Raji (cell line): ENCODE data around the gene TMPRSS4.

Source experiments
- POLR2A ChIP-seq: IDR thresholded peaks from 2 replicates; pipeline ENCODE4 v1.6.1; 2011; ENCODE audit warnings: low read depth, low read length, control low read depth; ENCODE audit not compliant: insufficient read depth

The TMPRSS4 gene

GRCh38 chr11:118144301-118145268 is 67.7 kb downstream of the TMPRSS4 start:
- TF ChIP-seq POLR2A, result no peak

- no peak for TF ChIP-seq POLR2A
These were observed 68.7 kb downstream of the TMPRSS4 start for GRCh38 chr11:118145285-118146227.

- no peak for TF ChIP-seq POLR2A
These were observed 69.7 kb downstream of the TMPRSS4 start for GRCh38 chr11:118146554-118146953.

- no peak for TF ChIP-seq POLR2A
These were observed 70.6 kb downstream of the TMPRSS4 start for GRCh38 chr11:118147502-118147901.

- no peak for TF ChIP-seq POLR2A
These were observed 71.4 kb downstream of the TMPRSS4 start for GRCh38 chr11:118148240-118148639.

- TF ChIP-seq POLR2A, result no peak
These were observed 72.0 kb downstream of the TMPRSS4 start for GRCh38 chr11:118148856-118149255.

- no peak for TF ChIP-seq POLR2A
These were observed 72.6 kb downstream of the TMPRSS4 start for GRCh38 chr11:118149493-118149892.

- no peak for TF ChIP-seq POLR2A
These were observed 74.6 kb downstream of the TMPRSS4 start for GRCh38 chr11:118151431-118151830.

DNA sequence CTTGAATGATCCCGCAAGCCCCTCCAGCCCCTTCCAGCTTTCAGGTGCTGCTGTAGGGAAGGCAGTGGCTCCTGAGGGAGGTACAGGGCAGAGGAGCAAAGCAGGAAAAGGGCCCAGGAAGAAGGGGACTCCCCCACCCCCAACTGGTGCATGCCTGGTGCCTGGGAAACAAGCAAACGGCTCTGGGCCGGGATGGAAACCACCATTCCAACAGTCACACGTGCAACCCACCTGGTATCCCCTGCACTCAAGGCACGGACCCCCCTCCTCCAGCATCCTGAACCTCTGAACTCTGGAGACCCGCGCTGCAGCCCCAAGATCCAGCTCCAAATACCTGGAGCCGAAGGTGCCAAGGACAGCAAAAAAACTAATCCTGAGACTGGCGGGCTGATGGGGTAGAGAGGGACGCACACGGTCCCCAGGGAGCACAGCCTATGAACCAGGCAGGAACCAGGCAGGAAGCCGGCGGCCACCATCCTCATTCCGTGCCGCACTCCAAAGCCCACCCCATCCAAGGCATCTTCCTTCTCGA is 75.2 kb downstream of the TMPRSS4 start:
- no peak for TF ChIP-seq POLR2A

DNA sequence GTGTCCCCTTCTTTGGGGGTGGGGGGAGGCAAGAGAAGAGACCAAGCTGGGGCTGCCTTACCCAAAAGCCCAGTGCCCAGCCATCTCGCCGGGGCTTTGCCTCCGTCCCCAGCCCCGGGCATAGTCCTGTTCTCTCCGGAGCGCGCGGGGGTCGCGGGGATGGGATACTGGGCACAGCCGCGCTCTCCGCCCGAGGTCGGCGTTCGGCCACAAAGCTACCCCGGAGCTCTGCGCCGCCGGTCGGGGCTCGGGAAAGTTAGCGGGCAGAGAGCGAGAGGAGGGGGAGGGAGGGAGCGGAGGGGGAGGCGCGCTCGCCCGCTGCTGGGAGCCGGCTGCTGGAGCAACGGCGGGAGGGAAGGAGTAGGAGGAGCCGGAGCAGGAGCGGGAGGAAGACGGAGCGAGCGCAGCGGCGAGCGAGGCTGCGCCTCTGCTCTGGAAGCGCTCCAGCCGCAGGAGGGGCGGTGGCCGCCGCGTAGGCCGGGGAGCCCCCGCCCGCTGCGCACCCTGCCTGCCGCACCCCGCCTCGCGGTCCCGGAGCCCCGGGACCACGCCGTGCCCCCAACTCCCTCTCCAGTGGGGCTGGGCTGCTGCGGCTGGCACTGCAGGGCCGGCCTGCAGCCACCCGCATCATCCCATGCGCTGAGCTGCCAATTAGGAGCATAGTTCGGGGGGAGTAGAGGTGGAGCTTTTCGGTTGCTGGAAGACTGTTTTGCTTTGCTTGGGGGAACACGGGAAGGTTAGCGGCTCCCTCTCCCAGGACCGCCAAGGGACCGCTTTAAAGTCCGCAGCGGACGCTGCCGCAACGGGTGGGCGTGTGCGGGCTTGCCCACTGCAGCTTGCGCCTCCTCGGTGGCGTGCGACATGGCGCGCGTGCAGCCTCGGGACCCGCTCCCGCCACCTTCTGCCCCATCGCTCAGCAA is 75.9 kb downstream of the TMPRSS4 start, which contains the start of gene SCN4B:
Gene SCN4B (minus strand): TSS at position 272 of the 920 bp plus-strand sequence. CDS start 150 bp downstream, at position 122.
- TF ChIP-seq POLR2A, result no peak

DNA sequence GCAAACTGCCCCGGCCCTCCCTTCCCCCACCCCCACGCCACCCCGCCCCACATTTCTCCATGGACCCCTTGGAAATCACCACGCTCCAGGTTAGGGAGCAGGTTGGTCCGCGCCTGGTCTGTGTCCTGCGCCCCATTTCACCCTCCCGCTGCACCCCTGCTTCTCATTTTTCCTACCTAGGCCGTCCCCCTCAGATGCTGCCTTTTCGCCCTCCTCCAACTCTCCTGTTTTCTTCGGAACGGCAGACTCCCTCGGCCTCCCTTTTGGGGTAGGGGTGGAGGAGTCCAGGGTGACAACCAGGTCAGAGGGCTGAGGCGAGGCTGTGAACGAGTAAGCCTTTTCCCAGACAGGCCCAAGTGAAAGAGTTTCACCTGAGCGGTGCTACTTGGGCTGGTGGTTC is 76.6 kb downstream of the TMPRSS4 start:
- no peak for TF ChIP-seq POLR2A

DNA sequence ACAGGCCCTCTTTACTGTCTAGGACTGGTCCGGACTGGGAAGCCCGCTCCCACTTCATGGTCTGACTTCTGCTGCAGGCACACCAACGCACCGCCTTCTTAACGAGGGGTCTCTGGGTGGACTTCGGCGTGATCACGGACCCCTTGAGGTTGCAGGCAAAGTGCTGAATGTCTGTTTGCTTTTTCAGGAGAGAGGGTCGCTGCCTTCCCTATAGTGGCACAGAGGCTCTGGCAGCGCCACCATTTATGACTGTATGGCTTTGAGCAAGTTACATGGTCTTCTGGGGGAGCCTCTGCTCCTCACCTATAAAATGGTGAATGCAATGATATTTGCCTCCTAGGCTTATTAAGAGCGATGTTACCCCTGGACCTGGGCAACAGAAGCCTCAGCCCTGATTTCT is 77.1 kb downstream of the TMPRSS4 start:
- no peak for TF ChIP-seq POLR2A

GRCh38 chr11:118154641-118155040 is 77.8 kb downstream of the TMPRSS4 start:
- no peak for TF ChIP-seq POLR2A
